BJ (cell line): ENCODE measurements around the gene AMIGO1. TPM values are rescaled to one million over a fixed set of nuclear protein-coding genes. Genes with fewer than 3 reads are reported as not detected.

Experiments used
- CTCF ChIA-PET: fragments of 350-600 bp; formaldehyde crosslinking; extraction: SDS; loops from one replicate; lab custom pipeline; 2021; ENCODE audit warnings: antibody characterized with exemption, inconsistent platforms; lab: Yijun Ruan, JAX
- POLR2A ChIA-PET: fragments of 300-600 bp; sonication (Branson Sonifier 250); formaldehyde crosslinking; extraction: SDS; loops from one replicate; lab custom pipeline; 2021; ENCODE audit warnings: antibody characterized with exemption; lab: Charles Lee
- DNase-seq: peaks from one replicate; pipeline ENCODE4 v3.0.0-alpha.2; 2011; ENCODE audit warnings: low read depth
- H3K27me3 ChIP-seq: 2 replicates; pipeline ENCODE4 v1.6.0; 2011; ENCODE audit warnings: low read length; ENCODE audit not compliant: control insufficient read depth, insufficient read depth
- H3K36me3 ChIP-seq: 2 replicates; pipeline ENCODE4 v1.5.1; 2011; ENCODE audit warnings: low read length; ENCODE audit not compliant: control insufficient read depth, insufficient read depth
- H3K4me3 ChIP-seq: 2 replicates; pipeline ENCODE4 v1.5.1; 2011; ENCODE audit warnings: low read depth, mild to moderate bottlenecking, control low read depth, low read length
- CTCF ChIP-seq: IDR thresholded peaks from 2 replicates; pipeline ENCODE4 v1.5.1; 2011; ENCODE audit warnings: low read depth, mild to moderate bottlenecking, control low read depth, inconsistent platforms, low read length, moderate library complexity; ENCODE audit not compliant: insufficient read depth
- polyA plus RNA-seq: library from polyadenylated mRNA; depleted of rRNA; stranded (reverse); fragments of >200 nt; gene quantifications from 2 replicates; pipeline ENCODE4 v1.2.3, GENCODE V29; 2011

The AMIGO1 gene
- polyA plus RNA-seq, 1 experiment: 3.4 TPM

GRCh38 chr1:109484519-109484975, 25.0 kb downstream of the AMIGO1 start:
- CTCF ChIA-PET: interaction anchor here (1.0 to 32.2 kb wide), 4 partner anchors 9 to 70 kb away, joined by 3 to 1371 read pairs (median 13); partner anchors contain the start of genes CYB561D1 and GPR61
- POLR2A ChIA-PET: interaction anchor here (1.0 kb wide), 1 partner anchor 43 kb away, joined by 3 read pairs; no protein-coding TSS in a partner anchor
- H3K36me3 ChIP-seq: peaks cover 34% of the 10 kb centered on the region
- no peak for TF ChIP-seq CTCF
- DNase-seq: no peak
- no peaks in the 10 kb centered on the region for H3K27me3 ChIP-seq
- H3K4me3 ChIP-seq: peak overlapping the region; percentile 65

- peaks cover 31% of the 10 kb centered on the region for H3K36me3 ChIP-seq
- ChIA-PET CTCF (interaction anchor here (1.0 to 32.2 kb wide), 4 partner anchors 10 to 69 kb away, joined by 3 to 1371 read pairs (median 13); partner anchors contain the start of genes CYB561D1 and GPR61), POLR2A (interaction anchor here (0.7 to 1.0 kb wide), 2 partner anchors 43 to 138 kb away, joined by 3 to 21 read pairs; no protein-coding TSS in a partner anchor)
- DNase-seq: peak; percentile 47
- H3K27me3 ChIP-seq: no peaks in the 10 kb centered on the region
- TF ChIP-seq CTCF: no peak
- peak within 1 kb of the TSS; percentile 65 for H3K4me3 ChIP-seq
Measured at GRCh38 chr1:109483672-109484518, 25.6 kb downstream of the AMIGO1 start, which contains the start of gene ATXN7L2. TSS of gene ATXN7L2 (plus strand) at chr1:109483905. CDS start at chr1:109483954, 49 bp downstream.

GRCh38 chr1:109482791-109483671, 26.5 kb downstream of the AMIGO1 start:
- no peaks in the 10 kb centered on the region for H3K27me3 ChIP-seq
- peak overlapping the region; percentile 46 for H3K4me3 ChIP-seq
- ChIA-PET POLR2A (interaction anchor here (0.7 to 1.0 kb wide), 2 partner anchors 42 to 139 kb away, joined by 3 to 21 read pairs; no protein-coding TSS in a partner anchor), CTCF (interaction anchor here (0.7 to 32.2 kb wide), 5 partner anchors 11 to 219 kb away, joined by 3 to 1371 read pairs (median 12); partner anchors contain the start of genes CYB561D1 and GPR61)
- no peak for DNase-seq
- peaks cover 26% of the 10 kb centered on the region for H3K36me3 ChIP-seq
- no peak for TF ChIP-seq CTCF

GRCh38 chr1:109482242-109482641, 27.3 kb downstream of the AMIGO1 start:
- no peak for DNase-seq
- H3K4me3 ChIP-seq: no peak overlapping the region
- ChIA-PET POLR2A (no interaction called here), CTCF (interaction anchor here (0.7 to 32.2 kb wide), 3 partner anchors 17 to 218 kb away, joined by 3 to 1371 read pairs (median 7); partner anchors contain the start of gene GPR61)
- no peaks in the 10 kb centered on the region for H3K27me3 ChIP-seq
- peaks cover 26% of the 10 kb centered on the region for H3K36me3 ChIP-seq
- no peak for TF ChIP-seq CTCF
